Measurements from ENCODE around the gene TM4SF1. TPM values are rescaled to one million over a fixed set of nuclear protein-coding genes. Genes with fewer than 3 reads are reported as not detected.

The TM4SF1 gene
- total RNA-seq, 1 experiment from 2014 or later = 0.66 TPM

DNA sequence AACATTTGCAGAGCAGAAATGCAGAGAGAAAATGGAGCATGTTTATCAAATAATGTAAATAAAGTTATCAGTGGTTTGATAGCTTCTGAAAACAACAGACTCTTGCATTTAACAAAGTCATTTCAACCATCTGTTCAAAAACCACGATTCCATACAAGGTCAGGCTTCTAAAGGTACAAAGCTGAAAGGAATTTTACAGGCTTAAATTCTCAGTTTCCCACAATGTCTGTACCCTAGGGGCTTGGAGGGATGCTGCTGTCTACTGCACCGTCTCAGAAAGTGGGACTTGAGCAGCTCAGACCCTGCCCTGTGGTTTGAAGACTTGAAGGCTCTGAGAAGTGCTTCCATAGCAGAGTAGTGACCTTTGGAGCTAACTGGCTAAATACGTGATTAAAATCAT lies 30.4 kb upstream of the TM4SF1 start (continued):
- no peak for TF ChIP-seq RAD21 (IDR thresholded peaks at IDR 0.05; ENCODE audit: low read depth)
- TF ChIP-seq EGR1 (IDR thresholded peaks at IDR 0.05; ENCODE audit: low read depth) = no peak
- no peak for TF ChIP-seq FOSL1 (IDR thresholded peaks at IDR 0.05; ENCODE audit: low read depth)
- TF ChIP-seq TCF7L2 (IDR thresholded peaks at IDR 0.05; ENCODE audit: borderline replicate concordance, extremely low read depth, insufficient read depth, insufficient read length) = no peak
- no peak for TF ChIP-seq ZNF274 (IDR thresholded peaks at IDR 0.05; ENCODE audit: low read depth, low read length)
- TF ChIP-seq ELF1 (IDR thresholded peaks at IDR 0.05; ENCODE audit: borderline replicate concordance, low read depth) = no peak
- no peak for TF ChIP-seq CBX3 (IDR thresholded peaks at IDR 0.05; ENCODE audit: low read depth)
- no peak for TF ChIP-seq YY1 (IDR thresholded peaks at IDR 0.05; ENCODE audit: extremely low read depth, insufficient replicate concordance, low read depth, low read length)

GRCh38 chr3:149406244-149406752 lies 28.8 kb upstream of the TM4SF1 start:
- Histone ChIP-seq H3K4me3 (replicated peaks in 1 of 2; ENCODE audit: low read depth in 1 of 2, low read length in 2 of 2) (no peak overlapping the region), H3K4me2 (ENCODE audit: low read length) (no peak overlapping the region), H3K27ac (ENCODE audit: low read depth, low read length) (no peak overlapping the region), H3K9ac (ENCODE audit: low read length) (no peak overlapping the region), H2AFZ (ENCODE audit: low read depth, low read length, poor library complexity, severe bottlenecking) (no peak overlapping the region), H3K4me1 (ENCODE audit: control insufficient read depth in 1 of 2, insufficient read depth in 2 of 2, low read length in 2 of 2) (peaks cover 0 to 2% of the 10 kb centered on the region in 2 experiments; a peak in 2 of 4 replicates), H3K36me3 (ENCODE audit: control insufficient read depth in 1 of 2, insufficient read depth in 2 of 2, low read length in 2 of 2) (no peaks in the 10 kb centered on the region), H4K20me1 (ENCODE audit: insufficient read depth) (no peaks in the 10 kb centered on the region), H3K79me2 (ENCODE audit: insufficient read depth, low read length) (no peaks in the 10 kb centered on the region), H3K9me3 (ENCODE audit: control insufficient read depth in 1 of 2, insufficient read depth in 1 of 2, low read depth in 1 of 2, low read length in 2 of 2) (no peaks in the 10 kb centered on the region), H3K9me2 (ENCODE audit: insufficient read depth) (no peaks in the 10 kb centered on the region), H3K27me3 (ENCODE audit: insufficient read depth, low read length) (no peaks in the 10 kb centered on the region)
- BruUV-seq (replicated peaks) = no TSS peak
- intact Hi-C loops (cut with micrococcal nuclease) = no loop called here
- no peak for DNase-seq (ENCODE audit: low read depth, low spot score)
- TF ChIP-seq TCF7L2 (IDR thresholded peaks at IDR 0.05; ENCODE audit: borderline replicate concordance, extremely low read depth, insufficient read depth, insufficient read length) (no peak), ZFX (IDR thresholded peaks at IDR 0.05) (no peak), SIN3A (IDR thresholded peaks at IDR 0.05; ENCODE audit: low read depth) (no peak), POLR2AphosphoS5 (IDR thresholded peaks at IDR 0.05; ENCODE audit: low read depth, low read length) (no peak), ATF3 (IDR thresholded peaks at IDR 0.05) (no peak), ELF1 (IDR thresholded peaks at IDR 0.05; ENCODE audit: borderline replicate concordance, low read depth) (no peak), POLR2A (IDR thresholded peaks at IDR 0.05; ENCODE audit: borderline replicate concordance, extremely low read depth, insufficient read depth, insufficient read length) (no peak)
- TF ChIP-seq, protein P1, sequence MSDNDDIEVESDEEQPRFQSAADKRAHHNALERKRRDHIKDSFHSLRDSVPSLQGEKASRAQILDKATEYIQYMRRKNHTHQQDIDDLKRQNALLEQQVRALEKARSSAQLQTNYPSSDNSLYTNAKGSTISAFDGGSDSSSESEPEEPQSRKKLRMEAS (IDR thresholded peaks at IDR 0.05) = no peak
- CTCF ChIA-PET = no interaction called here
- ATAC-seq = no peak
- POLR2A ChIA-PET = no interaction called here
- RAD21 ChIA-PET (ENCODE audit: low non-redundant PET in 1 of 2, low total read pairs in 2 of 2, uncharacterized antibody in 2 of 2, unreplicated experiment in 2 of 2) = no interaction called here
